C4-2B (cell line): Measurements from ENCODE around the gene SVOP.
"Not testable (repeated sequence)": the region's sequence is repeated elsewhere in the genome, so short reads cannot be mapped to it uniquely, and the experiment has no call there.

Experiments used
- CTCF ChIP-seq: fragments of 450-650 bp; conservative IDR thresholded peaks from 2 replicates; pipeline ENCODE4 v1.5.1; 2017; ENCODE audit warnings: mild to moderate bottlenecking
- ZFX ChIP-seq: fragments of 450-650 bp; IDR thresholded peaks from 2 replicates; pipeline ENCODE4 v1.6.1; 2017

GRCh38 chr12:109054124-109054513 lies 33.3 kb upstream of the SVOP start:
- TF ChIP-seq CTCF, ZFX: not testable (repeated sequence)
